GM21381 (cell line): ENCODE results near the gene KIFBP.
"Not testable (repeated sequence)": the region's sequence is repeated elsewhere in the genome, so short reads cannot be mapped to it uniquely, and the experiment has no call there.

Experiments used
- ATAC-seq: cut with Tn5 transposase; IDR thresholded peaks from one replicate; pipeline ENCODE4 v1.9.1; 2021; ENCODE audit warnings: mild to moderate bottlenecking, moderate library complexity; ENCODE audit not compliant: unreplicated experiment

The KIFBP gene

GRCh38 chr10:69004821-69005220, 16.2 kb downstream of the KIFBP start:
- ATAC-seq = no peak

GRCh38 chr10:69005704-69006485, 17.3 kb downstream of the KIFBP start:
- ATAC-seq = no peak

- no peak for ATAC-seq
These were observed 18.7 kb downstream of the KIFBP start for GRCh38 chr10:69007260-69007659.

GRCh38 chr10:69009360-69009759, 20.8 kb downstream of the KIFBP start:
- ATAC-seq = no peak

GRCh38 chr10:69010151-69010640, 21.6 kb downstream of the KIFBP start:
- no peak for ATAC-seq

GRCh38 chr10:69012778-69013177, 24.2 kb downstream of the KIFBP start:
- not testable (repeated sequence) for ATAC-seq

GRCh38 chr10:69014171-69014570, 25.6 kb downstream of the KIFBP start:
- ATAC-seq = no peak

- no peak for ATAC-seq
These were observed 30.0 kb downstream of the KIFBP start for GRCh38 chr10:69018613-69019012.

GRCh38 chr10:69022611-69023010, 34.0 kb downstream of the KIFBP start:
- no peak for ATAC-seq

GRCh38 chr10:69025370-69025896, 36.8 kb downstream of the KIFBP start:
- ATAC-seq = no peak

GRCh38 chr10:69033256-69033655, 44.7 kb downstream of the KIFBP start:
- no peak for ATAC-seq

GRCh38 chr10:69037489-69037888, 48.9 kb downstream of the KIFBP start:
- ATAC-seq = no peak

GRCh38 chr10:69040904-69041303, 52.3 kb downstream of the KIFBP start:
- ATAC-seq = not testable (repeated sequence)

- ATAC-seq = no peak
These were observed 53.8 kb downstream of the KIFBP start for GRCh38 chr10:69042417-69042816.

GRCh38 chr10:69042838-69043237, 54.2 kb downstream of the KIFBP start:
- ATAC-seq = no peak

- ATAC-seq = no peak
These were observed 55.4 kb downstream of the KIFBP start for GRCh38 chr10:69043931-69044531.

- no peak for ATAC-seq
These were observed 55.9 kb downstream of the KIFBP start for GRCh38 chr10:69044546-69044945.

GRCh38 chr10:69045441-69046300, 57.1 kb downstream of the KIFBP start:
- peak; percentile 53 for ATAC-seq

GRCh38 chr10:69047111-69047832, 58.7 kb downstream of the KIFBP start:
- no peak for ATAC-seq

- no peak for ATAC-seq
These were observed 59.5 kb downstream of the KIFBP start for GRCh38 chr10:69048103-69048502.

- ATAC-seq = no peak
These were observed 61.0 kb downstream of the KIFBP start for GRCh38 chr10:69049566-69049961.
